ENCODE measurements around the gene PUS3. TPM values are rescaled to one million over a fixed set of nuclear protein-coding genes. Genes with fewer than 3 reads are reported as not detected.

The PUS3 gene
- total and polyA plus RNA-seq, 4 donors = 8.0 to 9.4 (median 8.5) TPM

GRCh38 chr11:125947419-125948277 is 44.6 kb upstream of the PUS3 start:
- WGBS, 2 donors = 88% methylated on average over 23 to 24 of the region's 24 CpGs
- no peak for ATAC-seq (ENCODE audit: low FRiP score)
- intact Hi-C loops (cut with DNase I) = no loop called here

GRCh38 chr11:125946712-125947418 is 43.9 kb upstream of the PUS3 start:
- no peaks in the 10 kb centered on the region for H3K4me1 ChIP-seq (ENCODE audit: control insufficient read depth in 1 of 2, insufficient read depth in 2 of 2, low read length in 2 of 2)
- H3K9me3 ChIP-seq (ENCODE audit: control insufficient read depth, low read length) = no peaks in the 10 kb centered on the region
- H3K27ac ChIP-seq (ENCODE audit: low read depth in 1 of 2, low read length in 2 of 2) = no peak overlapping the region
- H3K36me3 ChIP-seq (ENCODE audit: control insufficient read depth in 1 of 2, insufficient read depth in 2 of 2, low read length in 1 of 2) = no peaks in the 10 kb centered on the region
- intact Hi-C loops (cut with DNase I) = no loop called here
- H3K27me3 ChIP-seq (ENCODE audit: control insufficient read depth in 1 of 2, insufficient read depth in 2 of 2, low read length in 1 of 2) = no peaks in the 10 kb centered on the region
- 94 to 95% methylated on average over 14 of the region's 14 CpGs for whole genome bisulfite sequencing, 2 donors
- ATAC-seq (ENCODE audit: low FRiP score) = no peak
- H3K4me3 ChIP-seq (ENCODE audit: low read length in 2 of 2) = no peak overlapping the region
- DNase-seq = peak in 1 of 2 donors; percentile 64

More at GRCh38 chr11:125947419-125948277, 44.6 kb upstream of the PUS3 start:
- Histone ChIP-seq H3K4me3 (ENCODE audit: low read length in 2 of 2) (no peak overlapping the region), H3K4me1 (ENCODE audit: control insufficient read depth in 1 of 2, insufficient read depth in 2 of 2, low read length in 2 of 2) (no peaks in the 10 kb centered on the region), H3K9me3 (ENCODE audit: control insufficient read depth, low read length) (no peaks in the 10 kb centered on the region), H3K36me3 (ENCODE audit: control insufficient read depth in 1 of 2, insufficient read depth in 2 of 2, low read length in 1 of 2) (no peaks in the 10 kb centered on the region), H3K27ac (ENCODE audit: low read depth in 1 of 2, low read length in 2 of 2) (no peak overlapping the region), H3K27me3 (ENCODE audit: control insufficient read depth in 1 of 2, insufficient read depth in 2 of 2, low read length in 1 of 2) (no peaks in the 10 kb centered on the region)
- no peak for DNase-seq

- no peaks in the 10 kb centered on the region for H3K9me3 ChIP-seq (ENCODE audit: control insufficient read depth, low read length)
- no peak within 1 kb of the TSS for H3K4me3 ChIP-seq (ENCODE audit: low read length in 2 of 2)
- H3K27ac ChIP-seq (ENCODE audit: low read depth in 1 of 2, low read length in 2 of 2) = no peak within 1 kb of the TSS
- WGBS, 2 donors = 84 to 88% methylated on average over 8 of the region's 8 CpGs
- intact Hi-C loops (cut with DNase I) = no loop called here
- no peaks in the 10 kb centered on the region for H3K27me3 ChIP-seq (ENCODE audit: control insufficient read depth in 1 of 2, insufficient read depth in 2 of 2, low read length in 1 of 2)
- H3K36me3 ChIP-seq (ENCODE audit: control insufficient read depth in 1 of 2, insufficient read depth in 2 of 2, low read length in 1 of 2) = no peaks in the 10 kb centered on the region
- ATAC-seq (ENCODE audit: low FRiP score) (no peak), DNase-seq (peak in 1 of 2 donors; percentile 51)
- H3K4me1 ChIP-seq (ENCODE audit: control insufficient read depth in 1 of 2, insufficient read depth in 2 of 2, low read length in 2 of 2) = no peaks in the 10 kb centered on the region
Measured at GRCh38 chr11:125945797-125946520, 43.0 kb upstream of the PUS3 start, which contains the start of gene VSIG10L2. VSIG10L2 (plus strand) TSS chr11:125946044; CDS start chr11:125946056, 12 bp downstream.

- WGBS, 2 donors = 66 to 68% methylated on average over 15 of the region's 15 CpGs
- intact Hi-C loops (cut with DNase I) = no loop called here
- Histone ChIP-seq H3K4me1 (ENCODE audit: control insufficient read depth in 1 of 2, insufficient read depth in 2 of 2, low read length in 2 of 2) (no peaks in the 10 kb centered on the region), H3K27ac (ENCODE audit: low read depth in 1 of 2, low read length in 2 of 2) (no peak overlapping the region), H3K36me3 (ENCODE audit: control insufficient read depth in 1 of 2, insufficient read depth in 2 of 2, low read length in 1 of 2) (no peaks in the 10 kb centered on the region), H3K27me3 (ENCODE audit: control insufficient read depth in 1 of 2, insufficient read depth in 2 of 2, low read length in 1 of 2) (no peaks in the 10 kb centered on the region), H3K9me3 (ENCODE audit: control insufficient read depth, low read length) (no peaks in the 10 kb centered on the region), H3K4me3 (ENCODE audit: low read length in 2 of 2) (no peak overlapping the region)
- DNase-seq (peak in 1 of 2 donors; percentile 38), ATAC-seq (ENCODE audit: low FRiP score) (no peak)
Measured at GRCh38 chr11:125945011-125945796, 42.2 kb upstream of the PUS3 start.

GRCh38 chr11:125944350-125945010 is 41.5 kb upstream of the PUS3 start:
- ATAC-seq (ENCODE audit: low FRiP score) (no peak), DNase-seq (peak in 1 of 2 donors; percentile 41)
- Histone ChIP-seq H3K27ac (ENCODE audit: low read depth in 1 of 2, low read length in 2 of 2) (no peak overlapping the region), H3K4me1 (ENCODE audit: control insufficient read depth in 1 of 2, insufficient read depth in 2 of 2, low read length in 2 of 2) (no peaks in the 10 kb centered on the region), H3K9me3 (ENCODE audit: control insufficient read depth, low read length) (no peaks in the 10 kb centered on the region), H3K36me3 (ENCODE audit: control insufficient read depth in 1 of 2, insufficient read depth in 2 of 2, low read length in 1 of 2) (no peaks in the 10 kb centered on the region), H3K27me3 (ENCODE audit: control insufficient read depth in 1 of 2, insufficient read depth in 2 of 2, low read length in 1 of 2) (no peaks in the 10 kb centered on the region), H3K4me3 (ENCODE audit: low read length in 2 of 2) (no peak overlapping the region)
- intact Hi-C loops (cut with DNase I) = no loop called here
- 68 to 79% methylated on average over 13 of the region's 13 CpGs for WGBS, 2 donors

- Histone ChIP-seq H3K27me3 (ENCODE audit: control insufficient read depth in 1 of 2, insufficient read depth in 2 of 2, low read length in 1 of 2) (no peaks in the 10 kb centered on the region), H3K4me1 (ENCODE audit: control insufficient read depth in 1 of 2, insufficient read depth in 2 of 2, low read length in 2 of 2) (no peaks in the 10 kb centered on the region), H3K36me3 (ENCODE audit: control insufficient read depth in 1 of 2, insufficient read depth in 2 of 2, low read length in 1 of 2) (no peaks in the 10 kb centered on the region), H3K4me3 (ENCODE audit: low read length in 2 of 2) (no peak overlapping the region), H3K27ac (ENCODE audit: low read depth in 1 of 2, low read length in 2 of 2) (no peak overlapping the region), H3K9me3 (ENCODE audit: control insufficient read depth, low read length) (no peaks in the 10 kb centered on the region)
- WGBS, 2 donors = 85 to 93% methylated on average over 9 of the region's 9 CpGs
- no peak for ATAC-seq (ENCODE audit: low FRiP score)
- intact Hi-C loops (cut with DNase I) = no loop called here
- no peak for DNase-seq
Measured at GRCh38 chr11:125943661-125944349, 40.8 kb upstream of the PUS3 start.

GRCh38 chr11:125942771-125943428 is 39.9 kb upstream of the PUS3 start:
- ATAC-seq (ENCODE audit: low FRiP score) (no peak), DNase-seq (peak; percentile 17 to 56)
- Histone ChIP-seq H3K27me3 (ENCODE audit: control insufficient read depth in 1 of 2, insufficient read depth in 2 of 2, low read length in 1 of 2) (no peaks in the 10 kb centered on the region), H3K36me3 (ENCODE audit: control insufficient read depth in 1 of 2, insufficient read depth in 2 of 2, low read length in 1 of 2) (no peaks in the 10 kb centered on the region), H3K4me1 (ENCODE audit: control insufficient read depth in 1 of 2, insufficient read depth in 2 of 2, low read length in 2 of 2) (no peaks in the 10 kb centered on the region), H3K27ac (ENCODE audit: low read depth in 1 of 2, low read length in 2 of 2) (no peak overlapping the region), H3K9me3 (ENCODE audit: control insufficient read depth, low read length) (no peaks in the 10 kb centered on the region), H3K4me3 (ENCODE audit: low read length in 2 of 2) (no peak overlapping the region)
- WGBS, 2 donors = 83 to 86% methylated on average over 12 of the region's 12 CpGs
- intact Hi-C loops (cut with DNase I) = loop anchor here in 1 of 2 donors (1.0 kb wide), 1 partner anchor 251 kb away; no protein-coding TSS in a partner anchor

Data from aorta (tissue), 5 donors.